HG02759 (cell line): ENCODE data around the gene IP6K3.

ENCODE experiments used
- ATAC-seq: cut with Tn5 transposase; IDR thresholded peaks from one replicate; pipeline ENCODE4 v1.9.1; 2021; ENCODE audit warnings: mild to moderate bottlenecking, moderate library complexity; ENCODE audit not compliant: unreplicated experiment

The IP6K3 gene

DNA sequence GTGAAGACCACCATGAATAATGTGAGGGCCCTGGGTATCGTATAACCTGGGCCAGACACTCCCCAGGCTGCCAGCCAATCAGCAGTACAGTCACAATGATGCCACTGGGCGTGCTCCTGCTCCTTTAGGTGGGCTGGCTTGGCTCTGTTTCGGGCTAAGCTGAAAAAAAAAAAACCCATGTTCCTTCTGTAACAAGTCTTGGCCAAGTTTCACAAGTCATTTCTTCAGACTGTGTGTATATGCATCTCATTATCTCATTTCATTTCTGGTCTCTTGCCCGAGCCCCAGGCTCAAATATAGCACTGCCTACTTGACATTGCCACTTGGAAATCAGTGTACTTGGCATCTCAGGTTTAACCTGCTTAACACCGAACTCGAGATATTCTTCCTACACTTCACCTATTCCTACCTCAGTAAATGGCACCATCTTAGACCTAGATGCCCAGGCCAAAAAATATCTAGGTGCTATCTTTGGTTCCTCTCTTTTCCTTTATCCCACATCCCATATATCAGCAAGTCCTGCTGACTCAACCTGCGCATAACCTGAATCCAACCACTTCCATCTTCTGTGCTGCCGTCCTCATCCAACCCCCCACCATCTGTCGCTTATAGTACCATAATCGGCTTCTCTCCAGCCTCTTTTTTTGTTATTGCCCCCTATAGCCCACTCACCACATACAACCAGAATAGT is 37.0 kb downstream of the IP6K3 start:
- no peak for ATAC-seq

GRCh38 chr6:33708516-33709204 is 38.0 kb downstream of the IP6K3 start:
- no peak for ATAC-seq

DNA sequence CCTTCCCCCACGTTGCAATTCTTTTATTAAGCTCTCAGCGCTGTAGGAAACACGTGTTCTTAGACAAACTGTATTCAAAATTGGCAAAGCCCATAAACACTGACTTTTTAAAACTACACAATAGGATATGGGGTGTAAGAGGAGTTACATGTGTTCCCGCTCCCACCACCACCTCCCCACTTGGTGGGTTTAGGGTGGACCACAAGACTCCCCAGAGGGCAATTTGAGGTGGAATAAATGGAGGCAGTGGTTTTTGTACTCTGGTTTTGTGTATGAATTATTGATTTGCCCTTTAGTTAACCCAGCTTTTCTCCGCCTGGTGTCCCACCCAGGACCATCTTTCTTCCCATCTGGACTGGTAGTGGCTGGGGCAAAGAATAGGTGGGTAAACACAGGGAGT is 38.9 kb downstream of the IP6K3 start:
- no peak for ATAC-seq

- no peak for ATAC-seq
Measured at GRCh38 chr6:33705955-33706725, 40.6 kb downstream of the IP6K3 start.

- ATAC-seq: no peak
Measured at GRCh38 chr6:33705268-33705885, 41.3 kb downstream of the IP6K3 start.

DNA sequence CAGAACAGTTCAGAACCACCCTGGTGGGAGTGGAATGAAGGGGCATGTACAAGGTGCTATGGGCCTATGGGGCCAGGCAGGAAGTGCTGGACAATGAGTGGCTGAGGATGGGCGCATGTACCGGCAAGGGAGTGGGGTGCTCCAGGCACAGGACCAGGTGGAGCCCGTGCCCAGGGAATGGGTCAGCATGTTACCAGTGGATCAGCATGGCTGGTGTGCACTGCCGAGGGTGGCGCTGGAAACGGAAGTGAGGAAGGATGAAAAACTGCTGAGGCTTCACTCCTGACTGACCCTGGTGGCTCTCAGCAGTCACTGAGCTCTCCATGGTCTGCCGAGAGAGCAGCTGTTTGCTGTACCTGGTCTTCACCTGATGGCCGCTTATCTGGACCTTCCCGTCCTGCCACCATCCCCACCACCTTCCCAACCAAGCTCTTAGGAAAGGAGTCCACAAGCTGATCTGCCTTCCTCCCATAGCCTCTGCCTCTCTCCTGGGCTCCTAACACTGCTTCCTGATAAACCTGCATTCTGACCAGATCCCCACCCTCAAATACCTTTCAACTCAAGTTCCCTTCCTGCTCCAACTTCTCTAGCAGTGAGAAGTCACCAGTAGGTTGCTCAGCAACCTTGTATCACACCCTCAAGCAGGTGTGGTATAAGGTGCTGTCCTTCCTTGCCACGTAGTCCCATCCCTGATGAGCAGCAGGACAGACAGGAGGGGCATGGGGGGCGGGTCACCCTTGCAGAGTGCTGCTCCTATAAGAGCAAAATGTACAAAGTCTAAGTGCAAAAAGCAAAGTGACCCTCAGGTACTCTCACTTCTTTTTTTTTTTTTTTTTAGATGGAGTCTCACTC is 42.3 kb downstream of the IP6K3 start:
- ATAC-seq: no peak

DNA sequence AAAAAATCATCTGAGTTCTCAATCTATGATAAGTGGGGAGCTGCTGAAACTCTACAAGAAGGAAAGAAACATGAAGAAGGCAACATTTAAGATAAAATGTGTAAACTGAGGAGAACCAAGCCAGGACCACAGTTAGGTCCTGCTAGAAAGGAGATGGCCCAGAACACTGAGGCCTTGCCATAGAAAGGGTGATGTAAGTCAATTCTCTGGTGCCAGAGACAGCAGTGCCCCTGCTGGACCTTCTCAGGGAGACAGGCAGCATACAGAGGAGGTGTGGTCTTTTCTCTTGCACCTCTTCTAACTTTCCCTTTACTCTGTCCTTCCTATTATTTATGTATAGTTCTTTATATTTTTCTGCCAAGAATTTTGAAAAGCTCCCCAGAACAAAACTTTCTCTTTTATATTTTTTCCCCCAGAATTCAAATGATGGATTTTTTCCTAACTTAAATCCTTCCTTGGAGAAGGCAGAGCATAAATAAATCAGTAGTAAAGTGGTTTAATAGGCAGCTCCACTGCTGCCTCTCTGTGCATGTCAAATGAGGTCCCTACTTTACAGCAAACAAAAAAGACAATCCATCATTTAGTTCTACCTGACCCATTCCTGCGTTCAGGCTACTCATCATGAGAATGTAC is 44.2 kb downstream of the IP6K3 start:
- no peak for ATAC-seq

DNA sequence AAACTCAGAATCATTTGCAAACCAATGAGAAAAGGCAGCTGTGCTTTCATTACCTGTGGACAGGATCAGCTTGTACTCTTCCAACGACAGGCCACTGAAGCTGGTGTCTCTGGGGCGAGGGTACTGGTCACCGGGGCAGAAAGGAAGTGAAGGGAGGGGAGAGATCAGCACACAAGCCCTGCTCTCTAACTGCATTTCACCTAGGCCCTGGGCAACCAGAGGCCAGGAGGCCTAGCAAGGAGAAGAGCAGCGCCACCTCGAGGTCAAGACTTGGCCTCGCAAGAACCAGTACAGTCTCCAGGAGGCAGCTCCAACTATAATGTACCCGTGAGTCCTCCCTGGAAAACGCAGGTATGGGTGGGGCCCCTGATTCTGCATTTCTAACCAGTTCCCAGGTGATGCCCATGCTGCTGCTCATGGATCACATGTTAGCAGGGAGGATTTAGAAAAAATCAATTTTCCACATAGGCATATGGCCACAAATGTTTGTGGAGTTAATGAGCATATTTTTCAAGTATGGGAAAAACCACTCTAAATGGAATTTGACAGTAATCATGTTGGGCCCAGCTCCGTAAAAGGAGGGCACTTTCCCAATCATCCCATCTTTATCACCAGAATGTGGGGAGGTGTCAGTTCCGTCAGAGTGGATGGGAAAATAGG is 46.2 kb downstream of the IP6K3 start:
- peak; percentile 65 for ATAC-seq

DNA sequence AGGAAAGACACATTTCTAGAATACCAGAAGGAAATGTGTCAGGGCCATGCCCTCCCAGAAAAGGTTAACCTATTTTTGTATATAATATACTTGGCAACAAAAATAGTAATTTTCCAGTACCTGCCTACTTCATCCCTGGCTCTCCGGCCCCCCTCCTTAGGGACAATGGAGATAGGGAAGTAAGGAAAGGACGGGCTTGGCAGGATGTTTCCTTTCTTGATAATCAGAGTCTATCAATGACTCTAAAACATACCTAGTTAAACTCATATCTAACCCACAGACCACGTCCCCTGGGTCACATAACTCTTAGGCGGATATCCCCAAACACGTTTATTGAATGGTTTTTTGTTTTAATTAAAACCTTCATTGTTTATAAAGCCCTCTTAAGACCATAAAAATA is 47.0 kb downstream of the IP6K3 start:
- ATAC-seq: no peak

DNA sequence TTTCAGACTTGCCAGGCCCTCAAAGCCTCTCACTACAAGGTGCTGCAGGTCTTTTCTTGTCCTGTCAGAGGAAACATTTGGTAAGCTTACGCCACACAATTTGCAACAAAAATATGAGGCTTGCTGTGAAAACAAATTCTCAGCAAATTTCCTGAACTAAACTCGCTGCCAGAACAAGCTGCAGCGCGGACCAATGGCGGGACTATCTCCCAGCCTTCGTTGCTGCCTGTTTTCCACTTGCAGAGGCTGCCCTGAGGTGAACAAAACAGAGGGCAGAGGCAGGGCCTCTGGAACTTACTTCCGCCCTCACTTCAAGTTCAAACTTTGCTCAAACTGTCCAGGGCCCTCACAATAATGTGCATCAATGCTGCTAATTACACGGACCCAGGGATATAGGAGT is 47.6 kb downstream of the IP6K3 start:
- no peak for ATAC-seq

- no peak for ATAC-seq
Measured at GRCh38 chr6:33698494-33698893, 48.2 kb downstream of the IP6K3 start.

DNA sequence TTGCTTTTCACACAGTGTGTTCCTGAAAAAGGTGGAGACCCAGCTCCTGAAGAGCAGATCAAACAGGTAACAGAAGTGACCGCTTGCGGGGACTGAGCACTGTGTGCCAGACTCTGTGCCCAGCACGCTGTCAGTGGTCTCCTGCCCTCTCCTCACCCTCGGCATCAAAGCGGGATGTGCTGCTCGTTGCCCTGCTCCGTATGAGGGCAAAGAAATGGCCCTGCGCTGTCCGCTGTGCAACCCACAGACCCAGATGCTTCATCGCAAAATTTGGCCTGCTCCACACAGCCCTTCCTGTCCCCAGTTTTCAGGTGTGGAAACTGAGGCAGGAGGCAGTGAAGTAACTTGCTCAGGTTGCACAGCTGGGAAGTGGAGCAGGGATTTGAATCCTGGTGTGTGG is 48.9 kb downstream of the IP6K3 start:
- no peak for ATAC-seq

- ATAC-seq: no peak
Measured at GRCh38 chr6:33696548-33697518, 49.9 kb downstream of the IP6K3 start.

GRCh38 chr6:33696076-33696475 is 50.6 kb downstream of the IP6K3 start:
- no peak for ATAC-seq

- ATAC-seq: no peak
Measured at GRCh38 chr6:33695451-33695887, 51.2 kb downstream of the IP6K3 start.

- ATAC-seq: no peak
Measured at GRCh38 chr6:33694977-33695376, 51.7 kb downstream of the IP6K3 start.

- no peak for ATAC-seq
Measured at GRCh38 chr6:33694401-33694931, 52.2 kb downstream of the IP6K3 start.
